ENCODE results near the gene SMAP1. TPM values are rescaled to one million over a fixed set of nuclear protein-coding genes. Genes with fewer than 3 reads are reported as not detected.

The SMAP1 gene
- total RNA-seq, 2 donors from 2014 or later: 13.7 to 26.0 TPM

- TF ChIP-seq CTCF (IDR thresholded peaks at IDR 0.05): no peak
- Histone ChIP-seq H3K9me3 (no peaks in the 10 kb centered on the region), H3K27me3 (replicated peaks; ENCODE audit: insufficient read depth) (no peaks in the 10 kb centered on the region), H3K4me1 (ENCODE audit: control insufficient read depth in 1 of 2, low read depth in 2 of 2) (peaks cover 6 to 11% of the 10 kb centered on the region in 2 donors), H3K36me3 (no peaks in the 10 kb centered on the region), H3K4me3 (no peak overlapping the region), H3K27ac (no peak overlapping the region)
- ATAC-seq (ENCODE audit: insufficient number of reproducible peaks, low FRiP score, low read depth) (no peak), DNase-seq (ENCODE audit: low spot score) (no peak)
Measured at GRCh38 chr6:70831427-70831826, 163.7 kb downstream of the SMAP1 start.

- no peak for TF ChIP-seq CTCF (IDR thresholded peaks at IDR 0.05)
- ATAC-seq (ENCODE audit: insufficient number of reproducible peaks, low FRiP score, low read depth): no peak
- no peak for DNase-seq (ENCODE audit: low spot score)
- H3K36me3 ChIP-seq: no peaks in the 10 kb centered on the region
- H3K27me3 ChIP-seq (replicated peaks; ENCODE audit: insufficient read depth): no peaks in the 10 kb centered on the region
- no peak overlapping the region for H3K4me3 ChIP-seq
- H3K9me3 ChIP-seq: no peaks in the 10 kb centered on the region
- H3K4me1 ChIP-seq (ENCODE audit: control insufficient read depth in 1 of 2, low read depth in 2 of 2): peaks cover 6 to 11% of the 10 kb centered on the region in 2 donors
- H3K27ac ChIP-seq: no peak overlapping the region
Measured at GRCh38 chr6:70834520-70834919, 166.8 kb downstream of the SMAP1 start.

- DNase-seq (ENCODE audit: low spot score): no peak
- Histone ChIP-seq H3K27me3 (replicated peaks; ENCODE audit: insufficient read depth) (no peaks in the 10 kb centered on the region), H3K36me3 (no peaks in the 10 kb centered on the region), H3K9me3 (no peaks in the 10 kb centered on the region), H3K4me1 (ENCODE audit: control insufficient read depth in 1 of 2, low read depth in 2 of 2) (peaks cover 6 to 10% of the 10 kb centered on the region in 2 donors), H3K27ac (no peak overlapping the region), H3K4me3 (no peak overlapping the region)
- no peak for TF ChIP-seq CTCF (IDR thresholded peaks at IDR 0.05)
- no peak for ATAC-seq (ENCODE audit: insufficient number of reproducible peaks, low FRiP score, low read depth)
Measured at GRCh38 chr6:70838907-70839285, 171.2 kb downstream of the SMAP1 start.

- H3K4me1 ChIP-seq (ENCODE audit: control insufficient read depth in 1 of 2, low read depth in 2 of 2): peaks cover under 1 to 3% of the 10 kb centered on the region in 2 donors
- H3K27ac ChIP-seq: no peak overlapping the region
- no peak for ATAC-seq (ENCODE audit: insufficient number of reproducible peaks, low FRiP score, low read depth)
- no peaks in the 10 kb centered on the region for H3K36me3 ChIP-seq
- DNase-seq (ENCODE audit: low spot score): no peak
- no peaks in the 10 kb centered on the region for H3K9me3 ChIP-seq
- TF ChIP-seq CTCF (IDR thresholded peaks at IDR 0.05): no peak
- H3K4me3 ChIP-seq: no peak overlapping the region
- H3K27me3 ChIP-seq (replicated peaks; ENCODE audit: insufficient read depth): no peaks in the 10 kb centered on the region
Measured at GRCh38 chr6:70839286-70840266, 171.9 kb downstream of the SMAP1 start.

- Histone ChIP-seq H3K27me3 (replicated peaks; ENCODE audit: insufficient read depth) (no peaks in the 10 kb centered on the region), H3K4me3 (no peak overlapping the region), H3K9me3 (no peaks in the 10 kb centered on the region), H3K4me1 (ENCODE audit: control insufficient read depth in 1 of 2, low read depth in 2 of 2) (no peaks in the 10 kb centered on the region), H3K36me3 (no peaks in the 10 kb centered on the region), H3K27ac (no peak overlapping the region)
- no peak for ATAC-seq (ENCODE audit: insufficient number of reproducible peaks, low FRiP score, low read depth)
- no peak for DNase-seq (ENCODE audit: low spot score)
- no peak for TF ChIP-seq CTCF (IDR thresholded peaks at IDR 0.05)
Measured at GRCh38 chr6:70841112-70841511, 173.4 kb downstream of the SMAP1 start.
